Left renal pelvis (tissue), 4 donors: ENCODE measurements around the gene RUNDC1. TPM values are rescaled to one million over a fixed set of nuclear protein-coding genes. Genes with fewer than 3 reads are reported as not detected.
"Not testable (repeated sequence)": the region's sequence is repeated elsewhere in the genome, so short reads cannot be mapped to it uniquely, and the experiment has no call there.

Experiments used
- DNase-seq, 4 donors: peaks; one replicate each; pipeline ENCODE4 v3.0.0-alpha.2; 2013; ENCODE audit warnings: low read depth in 4 of 4, low spot score in 3 of 4
- polyA plus RNA-seq, 4 donors: library from polyadenylated mRNA; unstranded; fragments of 120-200 nt; gene quantifications; one replicate each; pipeline ENCODE4 v1.2.1, GENCODE V29; 2013; ENCODE audit not compliant: insufficient read length in 4 of 4

RUNDC1 gene
- 10 to 100 TPM in 3 of 4 donors, 1 to 10 TPM in 1; 8.3 to 17.6 (median 15.9) TPM for polyA plus RNA-seq

- DNase-seq, result peak; percentile 73 to 83 (median 78)
Measured at GRCh38 chr17:42980274-42980765, at the start of gene RUNDC1. Gene RUNDC1 (plus strand): TSS chr17:42980565. CDS start chr17:42980577, 12 bp downstream.

- DNase-seq, result peak in 2 of 4 donors; percentile 26 to 40
Measured at GRCh38 chr17:42937712-42938596, 42.4 kb upstream of the RUNDC1 start.

- DNase-seq, result no peak
Measured at GRCh38 chr17:42944211-42944610, 36.2 kb upstream of the RUNDC1 start.

- DNase-seq, result no peak
Measured at GRCh38 chr17:42946812-42947211, 33.6 kb upstream of the RUNDC1 start.

GRCh38 chr17:42950044-42950783, 30.2 kb upstream of the RUNDC1 start:
- no peak for DNase-seq

GRCh38 chr17:42953669-42954068, 26.7 kb upstream of the RUNDC1 start:
- no peak for DNase-seq

- DNase-seq, result peak; percentile 84 to 94 (median 89)
Measured at GRCh38 chr17:42964161-42964932, 16.0 kb upstream of the RUNDC1 start, which contains the start of gene AARSD1. Gene AARSD1 (minus strand): TSS chr17:42964454. CDS start chr17:42964440, 14 bp downstream.

- DNase-seq, result no peak
Measured at GRCh38 chr17:42967925-42968324, 12.4 kb upstream of the RUNDC1 start.

- DNase-seq, result no peak
Measured at GRCh38 chr17:42969001-42969581, 11.3 kb upstream of the RUNDC1 start.

GRCh38 chr17:42971589-42971988, 8.8 kb upstream of the RUNDC1 start:
- DNase-seq, result no peak

- DNase-seq, result not testable (repeated sequence)
Measured at GRCh38 chr17:42973323-42973722, 7.0 kb upstream of the RUNDC1 start.

GRCh38 chr17:42975265-42975664, 5.1 kb upstream of the RUNDC1 start:
- no peak for DNase-seq

- not testable (repeated sequence) for DNase-seq
Measured at GRCh38 chr17:42975701-42976100, 4.7 kb upstream of the RUNDC1 start.

- no peak for DNase-seq
Measured at GRCh38 chr17:42979511-42980273, 673 bp upstream of the RUNDC1 start, which contains the start of gene PTGES3L. Gene PTGES3L (minus strand): TSS chr17:42980080. CDS start chr17:42980053, 27 bp downstream.

GRCh38 chr17:42980766-42981397, 517 bp downstream of the RUNDC1 start:
- no peak for DNase-seq

GRCh38 chr17:42982266-42982665, 1.9 kb downstream of the RUNDC1 start:
- no peak for DNase-seq

GRCh38 chr17:42985225-42985624, 4.9 kb downstream of the RUNDC1 start:
- DNase-seq, result no peak

- DNase-seq, result no peak
Measured at GRCh38 chr17:42989141-42989540, 8.8 kb downstream of the RUNDC1 start.
